ENCODE measurements around the gene MORC3. TPM values are rescaled to one million over a fixed set of nuclear protein-coding genes. Genes with fewer than 3 reads are reported as not detected.
A peak's percentile ranks its signal among the peaks of the same experiment; 100 is the strongest.
"Not testable (repeated sequence)": the region's sequence is repeated elsewhere in the genome, so short reads cannot be mapped to it uniquely, and the experiment has no call there.

MORC3 gene
- total RNA-seq, 1 donor from 2014 or later, result 29.2 TPM

- FAIRE-seq, result no peak
- DNase-seq (ENCODE audit: low read depth), result no peak
- no peaks in the 10 kb centered on the region for H3K36me3 Mint-ChIP-seq (ENCODE audit: low read depth, unreplicated experiment)
- Histone ChIP-seq H3K79me2 (ENCODE audit: insufficient read depth, low read length) (no peaks in the 10 kb centered on the region), H3K36me3 (ENCODE audit: insufficient read depth, low read length) (no peaks in the 10 kb centered on the region), H3K4me1 (ENCODE audit: insufficient read depth, low read length) (peaks cover 10% of the 10 kb centered on the region), H3K27me3 (ENCODE audit: insufficient read depth, low read length) (no peaks in the 10 kb centered on the region), H4K20me1 (ENCODE audit: insufficient read depth, low read length) (no peaks in the 10 kb centered on the region), H3K9me3 (ENCODE audit: insufficient read depth, low read depth, low read length) (no peaks in the 10 kb centered on the region), H3K27ac (ENCODE audit: low read depth, low read length) (no peak overlapping the region), H3K4me3 (ENCODE audit: insufficient read depth, low read depth, low read length) (no peak overlapping the region), H3K4me2 (ENCODE audit: low read length) (no peak overlapping the region), H3K9ac (ENCODE audit: low read length) (no peak overlapping the region), H2AFZ (ENCODE audit: low read depth, low read length) (no peak overlapping the region)
- no peaks in the 10 kb centered on the region for H3K4me1 Mint-ChIP-seq (ENCODE audit: low read depth, unreplicated experiment)
- H3K4me3 Mint-ChIP-seq (ENCODE audit: unreplicated experiment), result no peak overlapping the region
- no peaks in the 10 kb centered on the region for H3K9me3 Mint-ChIP-seq (ENCODE audit: unreplicated experiment)
- TF ChIP-seq EZH2 (IDR thresholded peaks at IDR 0.05; ENCODE audit: insufficient read depth, low read length) (no peak), CTCF (IDR thresholded peaks at IDR 0.05; ENCODE audit: insufficient read depth, low read depth, low read length) (no peak)
- no peak overlapping the region for H3K27ac Mint-ChIP-seq (ENCODE audit: unreplicated experiment)
- H3K27me3 Mint-ChIP-seq (ENCODE audit: low read depth, unreplicated experiment), result no peaks in the 10 kb centered on the region
These were observed 68.1 kb downstream of the MORC3 start for GRCh38 chr21:36388096-36388495.

GRCh38 chr21:36388835-36389234 is 68.8 kb downstream of the MORC3 start:
- H3K9me3 ChIP-seq (ENCODE audit: insufficient read depth, low read depth, low read length), result no peaks in the 10 kb centered on the region
- H3K4me1 Mint-ChIP-seq (ENCODE audit: low read depth, unreplicated experiment), result no peaks in the 10 kb centered on the region
- H3K4me3 Mint-ChIP-seq (ENCODE audit: unreplicated experiment), result peak overlapping the region; percentile 1
- no peaks in the 10 kb centered on the region for H3K27me3 Mint-ChIP-seq (ENCODE audit: low read depth, unreplicated experiment)
- H4K20me1 ChIP-seq (ENCODE audit: insufficient read depth, low read length), result no peaks in the 10 kb centered on the region
- H3K36me3 ChIP-seq (ENCODE audit: insufficient read depth, low read length), result no peaks in the 10 kb centered on the region
- peak; percentile 65 for DNase-seq (ENCODE audit: low read depth)
- no peak for FAIRE-seq
- H3K27ac ChIP-seq (ENCODE audit: low read depth, low read length), result no peak overlapping the region
- H3K27ac Mint-ChIP-seq (ENCODE audit: unreplicated experiment), result no peak overlapping the region
- TF ChIP-seq EZH2 (IDR thresholded peaks at IDR 0.05; ENCODE audit: insufficient read depth, low read length) (no peak), CTCF (IDR thresholded peaks at IDR 0.05; ENCODE audit: insufficient read depth, low read depth, low read length) (peak; percentile 32)
- H3K4me2 ChIP-seq (ENCODE audit: low read length), result peak overlapping the region; percentile 64
- H3K4me3 ChIP-seq (ENCODE audit: insufficient read depth, low read depth, low read length), result no peak overlapping the region
- no peaks in the 10 kb centered on the region for H3K36me3 Mint-ChIP-seq (ENCODE audit: low read depth, unreplicated experiment)
- H3K9me3 Mint-ChIP-seq (ENCODE audit: unreplicated experiment), result no peaks in the 10 kb centered on the region
- H3K4me1 ChIP-seq (ENCODE audit: insufficient read depth, low read length), result peaks cover 10% of the 10 kb centered on the region
- no peak overlapping the region for H2AFZ ChIP-seq (ENCODE audit: low read depth, low read length)
- H3K79me2 ChIP-seq (ENCODE audit: insufficient read depth, low read length), result no peaks in the 10 kb centered on the region
- peak overlapping the region; percentile 3 for H3K9ac ChIP-seq (ENCODE audit: low read length)
- H3K27me3 ChIP-seq (ENCODE audit: insufficient read depth, low read length), result no peaks in the 10 kb centered on the region

- not testable (repeated sequence) for H3K27ac Mint-ChIP-seq (ENCODE audit: unreplicated experiment); H3K36me3 ChIP-seq (ENCODE audit: insufficient read depth, low read length); H3K36me3 Mint-ChIP-seq (ENCODE audit: low read depth, unreplicated experiment); H3K79me2 ChIP-seq (ENCODE audit: insufficient read depth, low read length); H3K4me3 Mint-ChIP-seq (ENCODE audit: unreplicated experiment); H3K27me3 ChIP-seq (ENCODE audit: insufficient read depth, low read length); H2AFZ ChIP-seq (ENCODE audit: low read depth, low read length); H4K20me1 ChIP-seq (ENCODE audit: insufficient read depth, low read length); H3K27ac ChIP-seq (ENCODE audit: low read depth, low read length); H3K4me2 ChIP-seq (ENCODE audit: low read length); H3K9me3 Mint-ChIP-seq (ENCODE audit: unreplicated experiment); H3K4me1 ChIP-seq (ENCODE audit: insufficient read depth, low read length); FAIRE-seq; H3K9me3 ChIP-seq (ENCODE audit: insufficient read depth, low read depth, low read length); DNase-seq (ENCODE audit: low read depth); H3K27me3 Mint-ChIP-seq (ENCODE audit: low read depth, unreplicated experiment); H3K9ac ChIP-seq (ENCODE audit: low read length); H3K4me3 ChIP-seq (ENCODE audit: insufficient read depth, low read depth, low read length); H3K4me1 Mint-ChIP-seq (ENCODE audit: low read depth, unreplicated experiment)
These were observed 71.7 kb downstream of the MORC3 start for GRCh38 chr21:36391649-36392048.

Data from astrocyte (in vitro differentiated cells and primary cell).